Measurements from ENCODE around the gene IDI1.
"Not testable (repeated sequence)": the region's sequence is repeated elsewhere in the genome, so short reads cannot be mapped to it uniquely, and the experiment has no call there.

The IDI1 gene

DNA sequence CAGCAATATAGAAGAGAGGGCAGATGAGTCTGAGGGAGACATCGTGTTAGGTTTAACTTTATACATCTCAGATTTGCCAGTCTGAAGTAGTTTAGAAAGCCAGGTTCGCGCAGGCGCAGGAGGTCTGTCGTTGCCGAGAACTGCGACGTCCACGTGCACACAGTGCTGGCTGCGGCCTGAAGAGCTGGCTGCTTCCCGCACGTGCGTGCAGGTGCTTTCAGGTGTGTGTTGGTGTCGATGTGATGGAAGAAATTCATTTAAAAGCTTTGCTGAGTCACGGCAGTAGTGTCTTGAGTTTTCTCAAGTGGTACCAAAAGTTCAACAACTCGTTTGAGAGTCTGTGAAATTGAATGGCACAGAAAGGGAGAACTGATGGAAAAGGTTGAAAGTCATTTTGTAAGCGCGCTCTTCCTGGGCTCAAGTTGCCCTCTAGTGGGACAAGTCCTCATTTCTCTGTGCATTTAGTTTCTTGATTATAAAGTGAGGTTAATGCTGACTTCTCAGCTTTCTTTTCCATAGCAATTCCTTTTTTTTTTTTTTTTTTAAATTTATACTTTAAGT lies 25.9 kb upstream of the IDI1 start:
- no peaks in the 10 kb centered on the region for H3K9me3 Mint-ChIP-seq (ENCODE audit: low read depth)
- H3K27ac Mint-ChIP-seq: no peak overlapping the region
- H3K27me3 Mint-ChIP-seq: no peaks in the 10 kb centered on the region
- H3K4me3 Mint-ChIP-seq: no peak overlapping the region
- peaks cover under 1% of the 10 kb centered on the region for H3K36me3 Mint-ChIP-seq
- peaks cover 18% of the 10 kb centered on the region for H3K4me1 Mint-ChIP-seq (ENCODE audit: low read depth)

GRCh38 chr10:1074052-1074747 lies 25.3 kb upstream of the IDI1 start:
- peaks cover 24% of the 10 kb centered on the region for H3K4me1 Mint-ChIP-seq (ENCODE audit: low read depth)
- H3K9me3 Mint-ChIP-seq (ENCODE audit: low read depth): no peaks in the 10 kb centered on the region
- no peak overlapping the region for H3K27ac Mint-ChIP-seq
- H3K36me3 Mint-ChIP-seq: no peaks in the 10 kb centered on the region
- no peaks in the 10 kb centered on the region for H3K27me3 Mint-ChIP-seq
- H3K4me3 Mint-ChIP-seq: no peak overlapping the region

- Mint-ChIP-seq H3K4me3 (no peak overlapping the region), H3K36me3 (no peaks in the 10 kb centered on the region), H3K9me3 (ENCODE audit: low read depth) (no peaks in the 10 kb centered on the region), H3K4me1 (ENCODE audit: low read depth) (peaks cover 42% of the 10 kb centered on the region), H3K27me3 (no peaks in the 10 kb centered on the region), H3K27ac (peak overlapping the region; percentile 50)
These were observed 22.0 kb upstream of the IDI1 start for GRCh38 chr10:1070919-1071318.

DNA sequence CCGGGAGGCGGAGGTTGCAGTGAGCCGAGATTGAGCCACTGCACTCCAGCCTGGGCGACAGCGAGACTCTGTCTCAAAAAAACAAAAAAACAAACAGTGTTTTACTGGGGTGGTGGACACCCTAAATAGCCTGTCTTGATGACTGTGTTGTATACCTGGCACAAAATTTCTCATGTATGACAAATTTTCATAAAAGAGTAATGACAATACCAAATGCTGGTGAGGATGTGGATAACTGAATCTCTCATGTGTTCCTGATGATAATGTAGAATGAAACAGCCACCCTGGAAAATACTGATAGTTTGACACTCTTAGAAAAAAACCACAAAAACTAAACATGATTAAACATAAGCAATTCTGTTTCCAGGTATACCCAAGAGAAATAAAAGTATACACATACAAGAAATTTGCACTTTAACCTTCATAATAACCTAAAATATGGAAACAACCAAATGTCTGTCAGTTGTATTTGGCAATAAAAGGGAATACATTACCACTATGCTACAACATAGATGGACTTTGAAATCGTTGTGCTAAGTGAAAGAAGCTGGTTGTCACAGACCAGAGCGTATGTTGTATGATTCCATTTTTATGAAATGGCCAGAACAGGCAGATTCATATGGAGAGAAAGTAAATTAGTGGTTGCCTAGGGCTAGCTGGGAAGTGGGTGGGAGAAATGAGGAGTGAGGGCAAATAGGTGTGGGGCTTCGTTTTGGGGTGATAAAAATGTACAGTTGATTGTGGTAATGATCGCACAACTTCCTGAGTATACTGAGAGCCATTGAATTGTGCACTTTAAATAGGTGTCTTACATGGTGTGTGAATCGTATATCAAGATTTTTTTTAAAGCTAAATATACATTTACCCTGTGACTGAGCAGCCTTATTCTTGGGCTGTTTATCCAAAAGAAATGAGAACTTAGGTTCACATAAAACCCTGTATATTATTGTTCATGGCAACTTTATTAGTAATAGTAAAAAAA lies 19.8 kb upstream of the IDI1 start:
- Mint-ChIP-seq H3K4me3 (no peak overlapping the region), H3K4me1 (ENCODE audit: low read depth) (peaks cover 55% of the 10 kb centered on the region), H3K27me3 (no peaks in the 10 kb centered on the region), H3K9me3 (ENCODE audit: low read depth) (no peaks in the 10 kb centered on the region), H3K36me3 (no peaks in the 10 kb centered on the region), H3K27ac (peak overlapping the region; percentile 10)

DNA sequence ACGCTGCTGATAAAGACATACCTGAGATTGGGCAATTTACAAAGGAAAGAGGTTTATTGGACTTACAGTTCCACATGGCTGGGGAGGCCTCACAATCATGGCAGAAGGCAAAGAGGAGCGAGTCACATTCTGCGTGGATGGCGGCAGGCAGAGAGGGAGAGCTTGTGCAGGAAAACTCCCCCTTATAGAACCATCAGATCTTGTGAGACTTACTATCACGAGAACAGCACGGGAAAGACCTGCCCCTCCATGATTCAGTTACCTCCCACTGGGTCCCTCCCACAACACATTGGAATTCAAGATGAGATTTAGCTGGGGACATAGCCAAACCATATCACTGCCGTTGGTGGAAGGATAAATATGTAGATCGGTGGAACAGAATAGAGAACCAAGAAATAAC lies 17.8 kb upstream of the IDI1 start:
- not testable (repeated sequence) for H3K27me3 Mint-ChIP-seq; H3K9me3 Mint-ChIP-seq (ENCODE audit: low read depth); H3K4me3 Mint-ChIP-seq; H3K36me3 Mint-ChIP-seq
- H3K4me1 Mint-ChIP-seq (ENCODE audit: low read depth): peaks cover 73% of the 10 kb centered on the region
- peak overlapping the region; percentile 78 for H3K27ac Mint-ChIP-seq

GRCh38 chr10:1064964-1065247 lies 16.0 kb upstream of the IDI1 start:
- Mint-ChIP-seq H3K27ac (peak overlapping the region; percentile 80), H3K36me3 (no peaks in the 10 kb centered on the region), H3K4me1 (ENCODE audit: low read depth) (peaks cover 84% of the 10 kb centered on the region), H3K4me3 (no peak overlapping the region), H3K27me3 (no peaks in the 10 kb centered on the region), H3K9me3 (ENCODE audit: low read depth) (no peaks in the 10 kb centered on the region)

GRCh38 chr10:1063232-1063865 lies 14.4 kb upstream of the IDI1 start:
- Mint-ChIP-seq H3K4me1 (ENCODE audit: low read depth) (peaks cover 82% of the 10 kb centered on the region), H3K4me3 (peak overlapping the region; percentile 44), H3K27me3 (no peaks in the 10 kb centered on the region), H3K9me3 (ENCODE audit: low read depth) (no peaks in the 10 kb centered on the region), H3K36me3 (no peaks in the 10 kb centered on the region), H3K27ac (peak overlapping the region; percentile 86)

DNA sequence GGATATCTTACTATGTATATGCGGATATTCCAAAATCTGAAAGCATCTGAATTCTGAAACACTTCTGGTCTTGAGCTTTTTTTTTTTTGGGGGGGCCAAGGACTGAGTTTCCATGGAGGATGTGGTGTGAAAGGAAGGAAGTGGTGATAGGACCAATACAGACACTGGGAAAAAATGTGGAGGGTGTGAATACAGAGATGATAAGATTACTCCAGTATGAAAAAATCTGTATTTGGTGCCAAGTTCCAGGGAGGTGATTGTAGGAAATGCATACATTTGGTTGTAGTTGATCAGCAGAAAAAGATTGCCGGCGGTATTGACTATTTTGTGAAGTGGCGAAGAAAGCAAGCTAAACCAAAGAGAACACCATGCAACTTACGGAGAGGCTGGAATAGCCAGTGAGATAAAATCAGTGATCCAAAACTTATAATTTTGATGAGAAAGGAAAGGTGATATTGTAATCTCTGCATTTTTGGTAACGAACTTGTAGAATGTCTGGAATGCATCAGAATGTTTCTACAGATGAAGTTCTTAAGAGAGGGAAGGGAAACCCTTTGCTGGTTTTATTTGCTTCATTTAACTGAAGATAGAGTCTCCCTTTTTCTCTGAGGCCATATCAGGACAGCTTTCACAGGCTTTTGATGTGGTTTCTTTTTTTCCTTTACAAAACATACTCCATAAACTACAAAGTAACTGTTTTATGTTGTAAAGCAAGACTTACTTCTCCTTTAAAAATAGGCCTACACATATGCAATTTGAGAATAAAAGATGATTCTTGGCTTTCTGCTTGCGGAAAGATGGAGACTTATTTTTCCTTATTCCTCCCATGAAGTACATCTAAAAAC lies 13.2 kb upstream of the IDI1 start:
- H3K4me1 Mint-ChIP-seq (ENCODE audit: low read depth): peaks cover 86% of the 10 kb centered on the region
- H3K27ac Mint-ChIP-seq: peak overlapping the region; percentile 86
- H3K36me3 Mint-ChIP-seq: no peaks in the 10 kb centered on the region
- peak overlapping the region; percentile 44 for H3K4me3 Mint-ChIP-seq
- no peaks in the 10 kb centered on the region for H3K27me3 Mint-ChIP-seq
- no peaks in the 10 kb centered on the region for H3K9me3 Mint-ChIP-seq (ENCODE audit: low read depth)

DNA sequence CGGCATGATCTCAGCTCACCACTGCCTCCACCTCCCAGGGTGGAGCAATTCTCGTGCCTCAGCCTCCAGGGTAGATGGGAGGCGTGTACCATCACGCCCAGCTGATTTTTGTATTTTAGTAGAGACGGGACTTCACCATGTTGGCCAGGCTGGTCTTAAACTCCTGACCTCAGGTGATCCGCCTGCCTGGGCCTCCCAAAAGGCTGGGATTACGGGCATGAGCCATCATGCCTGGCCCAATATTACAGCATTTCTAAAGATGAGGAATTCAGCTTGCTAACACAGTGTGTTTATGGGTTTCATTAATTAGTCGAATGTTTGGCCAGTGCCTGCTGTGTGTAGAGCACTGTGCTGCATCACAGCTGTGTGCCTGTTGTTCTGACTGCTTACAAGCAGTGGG lies 11.0 kb upstream of the IDI1 start:
- peak overlapping the region; percentile 86 for H3K27ac Mint-ChIP-seq
- H3K36me3 Mint-ChIP-seq: no peaks in the 10 kb centered on the region
- no peak overlapping the region for H3K4me3 Mint-ChIP-seq
- no peaks in the 10 kb centered on the region for H3K27me3 Mint-ChIP-seq
- H3K9me3 Mint-ChIP-seq (ENCODE audit: low read depth): no peaks in the 10 kb centered on the region
- peaks cover 84% of the 10 kb centered on the region for H3K4me1 Mint-ChIP-seq (ENCODE audit: low read depth)

GRCh38 chr10:1058017-1058416 lies 9.1 kb upstream of the IDI1 start:
- Mint-ChIP-seq H3K27ac (peak overlapping the region; percentile 91), H3K4me3 (peak overlapping the region; percentile 94), H3K9me3 (ENCODE audit: low read depth) (no peaks in the 10 kb centered on the region), H3K27me3 (no peaks in the 10 kb centered on the region), H3K4me1 (ENCODE audit: low read depth) (peaks cover 83% of the 10 kb centered on the region), H3K36me3 (peaks cover 2% of the 10 kb centered on the region)

GRCh38 chr10:1057106-1057657 lies 8.3 kb upstream of the IDI1 start:
- peak overlapping the region; percentile 94 for H3K4me3 Mint-ChIP-seq
- peaks cover 83% of the 10 kb centered on the region for H3K4me1 Mint-ChIP-seq (ENCODE audit: low read depth)
- no peaks in the 10 kb centered on the region for H3K9me3 Mint-ChIP-seq (ENCODE audit: low read depth)
- H3K27ac Mint-ChIP-seq: peak overlapping the region; percentile 91
- H3K36me3 Mint-ChIP-seq: peaks cover 2% of the 10 kb centered on the region
- H3K27me3 Mint-ChIP-seq: no peaks in the 10 kb centered on the region

DNA sequence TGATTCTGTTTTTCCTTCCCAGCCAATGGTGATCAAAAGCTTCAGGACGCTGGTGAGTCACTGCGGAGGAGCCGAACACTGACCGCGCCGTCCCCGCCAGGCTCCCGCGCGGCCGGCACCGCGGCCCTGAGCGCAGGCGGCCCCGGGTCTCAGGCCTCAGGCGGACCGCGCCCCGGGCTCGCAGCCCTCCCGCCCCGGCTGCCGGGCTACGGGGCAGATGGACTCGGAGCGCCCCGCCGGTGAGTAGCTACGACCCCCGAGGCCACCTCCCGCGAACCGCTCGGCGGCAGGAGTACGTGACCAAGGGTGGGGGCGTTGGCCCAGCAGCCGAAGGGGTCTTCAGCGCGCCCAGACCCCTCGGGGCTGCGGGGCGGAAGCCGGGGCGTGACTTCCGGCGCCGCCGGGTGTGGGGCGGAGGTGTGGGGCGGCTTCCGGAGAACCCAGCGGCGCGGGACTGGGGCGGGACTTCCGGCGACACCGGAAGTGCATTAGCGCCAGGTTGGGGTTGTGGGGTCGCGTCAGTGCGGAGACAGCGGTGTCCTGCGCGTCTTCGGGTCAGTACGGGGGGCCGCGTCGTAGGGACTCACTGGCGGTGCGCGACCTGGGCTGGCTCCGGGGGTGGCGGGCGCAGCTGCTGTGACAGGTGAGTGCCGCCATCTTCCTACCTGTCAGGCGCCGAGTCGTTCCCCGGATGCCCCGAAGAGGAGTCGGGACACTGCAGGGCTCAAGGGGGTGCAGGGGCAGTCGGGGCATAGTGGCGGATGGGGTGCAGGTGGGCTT lies 7.6 kb upstream of the IDI1 start, which contains the start of gene WDR37:
Gene WDR37, plus strand, starts transcription at position 60 of the 780 bp plus-strand sequence. CDS start 15,771 bp downstream, outside the sequence.
- H3K4me1 Mint-ChIP-seq (ENCODE audit: low read depth): peaks cover 81% of the 10 kb centered on the region
- H3K4me3 Mint-ChIP-seq: peak within 1 kb of the TSS; percentile 94
- H3K36me3 Mint-ChIP-seq: peaks cover 2% of the 10 kb centered on the region
- H3K9me3 Mint-ChIP-seq (ENCODE audit: low read depth): no peaks in the 10 kb centered on the region
- no peaks in the 10 kb centered on the region for H3K27me3 Mint-ChIP-seq
- peak within 1 kb of the TSS; percentile 92 for H3K27ac Mint-ChIP-seq

- Mint-ChIP-seq H3K36me3 (peaks cover 2% of the 10 kb centered on the region), H3K9me3 (ENCODE audit: low read depth) (no peaks in the 10 kb centered on the region), H3K27me3 (no peaks in the 10 kb centered on the region), H3K4me1 (ENCODE audit: low read depth) (peaks cover 79% of the 10 kb centered on the region), H3K27ac (peak overlapping the region; percentile 71), H3K4me3 (peak overlapping the region; percentile 93)
These were observed 5.8 kb upstream of the IDI1 start for GRCh38 chr10:1054684-1055083.

Measured in activated naive CD8-positive, alpha-beta T cell (primary cell).